GM06990 (cell line): ENCODE results near the gene RFX3.

ENCODE experiments used
- DNase-seq: peaks from one replicate; pipeline ENCODE4 v3.0.0-alpha.2; 2011; ENCODE audit not compliant: insufficient read length; ENCODE audit errors: extremely low read depth
- H3K27me3 ChIP-seq: replicated peaks from 2 replicates; pipeline ENCODE4 v1.6.0; 2011; ENCODE audit warnings: low read length; ENCODE audit not compliant: control insufficient read depth, insufficient read depth
- H3K36me3 ChIP-seq: 2 replicates; pipeline ENCODE4 v1.5.1; 2011; ENCODE audit warnings: low read length; ENCODE audit not compliant: control insufficient read depth, insufficient read depth
- H3K4me3 ChIP-seq: replicated peaks from 2 replicates; pipeline ENCODE4 v1.5.1; 2011; ENCODE audit warnings: low read depth, mild to moderate bottlenecking, control low read depth, low read length
- TF ChIP-seq, protein P1 (sequence below): IDR thresholded peaks from 2 replicates; pipeline ENCODE4 v1.5.1; 2011; ENCODE audit warnings: low read length, control low read depth, mild to moderate bottlenecking, inconsistent platforms; ENCODE audit not compliant: insufficient read depth, poor library complexity, severe bottlenecking

Gene RFX3

DNA sequence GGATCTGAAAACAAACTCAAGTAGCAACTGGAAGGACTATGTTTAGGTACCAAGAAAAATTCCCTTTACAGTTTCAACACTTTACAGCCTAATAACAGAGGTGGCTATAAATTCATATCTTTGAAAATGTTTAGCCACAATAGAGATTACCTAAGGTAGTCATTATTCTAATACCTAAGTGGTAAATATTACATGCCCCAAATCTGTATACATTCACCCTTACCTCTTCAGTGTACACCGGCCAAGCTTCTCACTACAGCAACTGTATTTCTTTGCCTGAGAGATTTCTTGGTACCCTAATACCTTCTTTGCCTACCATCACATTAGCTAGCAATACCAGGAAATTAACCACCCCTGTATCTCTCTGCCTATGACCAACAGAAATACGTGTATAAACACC is 154.0 kb downstream of the RFX3 start:
- no peak for DNase-seq
- Histone ChIP-seq H3K27me3 (no peaks in the 10 kb centered on the region), H3K36me3 (no peaks in the 10 kb centered on the region), H3K4me3 (no peak overlapping the region)
- TF ChIP-seq, protein P1, sequence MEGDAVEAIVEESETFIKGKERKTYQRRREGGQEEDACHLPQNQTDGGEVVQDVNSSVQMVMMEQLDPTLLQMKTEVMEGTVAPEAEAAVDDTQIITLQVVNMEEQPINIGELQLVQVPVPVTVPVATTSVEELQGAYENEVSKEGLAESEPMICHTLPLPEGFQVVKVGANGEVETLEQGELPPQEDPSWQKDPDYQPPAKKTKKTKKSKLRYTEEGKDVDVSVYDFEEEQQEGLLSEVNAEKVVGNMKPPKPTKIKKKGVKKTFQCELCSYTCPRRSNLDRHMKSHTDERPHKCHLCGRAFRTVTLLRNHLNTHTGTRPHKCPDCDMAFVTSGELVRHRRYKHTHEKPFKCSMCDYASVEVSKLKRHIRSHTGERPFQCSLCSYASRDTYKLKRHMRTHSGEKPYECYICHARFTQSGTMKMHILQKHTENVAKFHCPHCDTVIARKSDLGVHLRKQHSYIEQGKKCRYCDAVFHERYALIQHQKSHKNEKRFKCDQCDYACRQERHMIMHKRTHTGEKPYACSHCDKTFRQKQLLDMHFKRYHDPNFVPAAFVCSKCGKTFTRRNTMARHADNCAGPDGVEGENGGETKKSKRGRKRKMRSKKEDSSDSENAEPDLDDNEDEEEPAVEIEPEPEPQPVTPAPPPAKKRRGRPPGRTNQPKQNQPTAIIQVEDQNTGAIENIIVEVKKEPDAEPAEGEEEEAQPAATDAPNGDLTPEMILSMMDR: no peak

DNA sequence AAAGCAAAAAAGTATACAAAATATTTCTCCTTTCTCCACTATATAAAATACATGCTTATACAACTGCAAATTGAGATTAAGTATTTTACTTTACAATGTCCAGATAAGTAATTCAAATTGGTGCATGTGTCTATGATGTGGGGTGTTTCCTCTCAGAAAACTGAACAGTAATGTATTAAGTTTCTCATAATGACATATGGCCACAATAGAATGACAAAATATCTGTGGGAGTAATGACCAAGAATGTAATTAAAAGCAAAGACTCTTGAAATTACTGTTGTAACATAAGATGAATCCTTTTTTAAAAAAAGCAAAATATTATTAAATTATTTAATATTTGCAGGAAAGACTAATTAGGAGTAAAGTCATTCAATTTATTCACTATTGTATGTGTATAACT is 155.1 kb downstream of the RFX3 start:
- no peak for DNase-seq
- no peak overlapping the region for H3K4me3 ChIP-seq
- TF ChIP-seq, protein P1: no peak

DNA sequence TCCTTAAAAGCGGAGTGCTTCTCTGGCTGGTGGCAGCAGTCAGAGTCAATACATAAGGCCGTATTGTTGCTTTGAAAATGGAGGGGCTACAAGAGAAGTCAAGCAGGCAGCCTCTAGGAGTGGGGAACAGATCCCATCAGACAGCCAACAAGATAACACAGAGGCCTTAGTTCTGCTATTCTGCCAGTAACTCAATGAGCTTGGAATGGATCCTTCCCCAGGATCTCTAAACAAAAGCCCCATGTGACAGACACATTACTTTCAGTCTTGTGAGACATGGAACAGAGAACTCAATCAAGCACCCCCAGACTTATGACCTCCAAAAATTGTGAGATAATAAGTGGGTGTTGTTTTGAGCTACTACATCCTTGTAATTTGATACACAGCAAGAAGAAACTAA is 158.6 kb downstream of the RFX3 start:
- Histone ChIP-seq H3K36me3 (no peaks in the 10 kb centered on the region), H3K4me3 (no peak overlapping the region), H3K27me3 (no peaks in the 10 kb centered on the region)
- TF ChIP-seq, protein P1: no peak
- no peak for DNase-seq

More for the DNA sequence above, 155.1 kb downstream of the RFX3 start:
- Histone ChIP-seq H3K36me3 (no peaks in the 10 kb centered on the region), H3K27me3 (no peaks in the 10 kb centered on the region)

DNA sequence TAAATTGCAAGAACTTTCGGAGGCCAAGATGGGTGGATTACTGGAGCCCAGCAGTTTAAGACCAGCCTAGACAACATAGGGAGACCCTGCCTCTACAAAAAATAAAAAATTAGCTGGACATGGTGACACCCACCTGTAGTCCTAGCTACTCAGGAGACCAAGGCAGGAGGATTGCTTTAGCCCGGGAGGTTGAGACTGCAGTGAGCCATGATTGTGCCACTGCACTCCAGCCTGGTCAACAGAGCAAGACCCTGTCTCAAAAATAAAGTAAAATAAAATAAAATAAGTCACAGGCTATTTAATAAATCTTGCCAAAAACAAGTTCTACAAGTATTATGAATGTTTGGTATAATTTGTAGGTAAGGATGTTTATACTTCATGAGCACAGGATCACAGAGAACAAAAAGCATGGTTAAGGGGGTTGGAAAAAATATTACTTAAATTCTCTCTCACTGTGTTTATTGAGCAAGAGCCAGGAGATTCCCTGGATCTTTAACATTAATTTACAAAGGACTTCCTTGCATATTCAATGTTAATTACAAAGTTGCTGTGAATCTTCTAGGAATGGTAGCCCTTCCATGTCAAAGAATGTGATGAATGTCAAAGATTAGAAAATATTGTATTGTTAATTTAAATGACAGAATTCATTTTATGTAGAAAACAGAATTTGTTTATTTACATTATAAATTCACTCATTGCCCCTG is 164.0 kb downstream of the RFX3 start:
- TF ChIP-seq, protein P1: no peak
- Histone ChIP-seq H3K4me3 (no peak overlapping the region), H3K27me3 (no peaks in the 10 kb centered on the region), H3K36me3 (no peaks in the 10 kb centered on the region; the same call in 1 of the 2 replicates)
- DNase-seq: no peak

DNA sequence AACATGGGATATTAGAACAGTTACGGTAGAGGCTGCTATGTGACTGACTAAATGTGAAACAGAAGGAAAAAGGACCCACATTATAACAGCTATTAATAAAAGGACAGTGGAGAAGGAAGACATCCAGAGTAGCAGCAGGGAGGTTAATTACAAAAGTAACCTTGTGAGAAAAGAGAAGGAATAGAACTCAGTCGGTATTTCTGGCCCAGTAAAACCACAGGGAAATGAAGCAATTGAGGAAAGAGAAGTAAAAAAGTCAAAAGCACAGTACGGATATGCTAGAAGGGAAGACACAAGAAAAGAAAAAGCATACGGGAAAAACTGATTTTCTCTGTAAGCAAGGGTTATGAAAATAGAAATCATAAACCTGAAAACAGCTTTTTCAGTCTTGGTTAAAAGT is 164.7 kb downstream of the RFX3 start:
- DNase-seq: no peak
- Histone ChIP-seq H3K27me3 (no peaks in the 10 kb centered on the region), H3K36me3 (no peaks in the 10 kb centered on the region; the same call in 1 of the 2 replicates), H3K4me3 (no peak overlapping the region)
- TF ChIP-seq, protein P1: no peak
